ENCODE data around the gene KANSL1. TPM values are rescaled to one million over a fixed set of nuclear protein-coding genes. Genes with fewer than 3 reads are reported as not detected.

The KANSL1 gene
- polyA plus RNA-seq, 1 donor from 2014 or later, result 65.0 TPM

- no peak overlapping the region for H3K27ac ChIP-seq (ENCODE audit: low read length)
- no peak overlapping the region for H2AFZ ChIP-seq (ENCODE audit: low read depth, low read length)
- no peaks in the 10 kb centered on the region for H3K9me2 ChIP-seq (ENCODE audit: insufficient read depth, low read length)
- H3K27me3 ChIP-seq (ENCODE audit: insufficient read depth, low read depth, low read length), result no peaks in the 10 kb centered on the region
- H3K79me2 ChIP-seq (replicated peaks; ENCODE audit: insufficient read depth, low read length), result peaks cover 96% of the 10 kb centered on the region
- H3K4me2 ChIP-seq (ENCODE audit: low read length), result no peak overlapping the region
- no peak overlapping the region for H3K9ac ChIP-seq (ENCODE audit: low read length)
- H3F3A ChIP-seq (ENCODE audit: insufficient read depth, low read length, poor library complexity, severe bottlenecking), result no peaks in the 10 kb centered on the region
- H3K4me3 ChIP-seq (ENCODE audit: low read length), result no peak overlapping the region
- H3K36me3 ChIP-seq (ENCODE audit: insufficient read depth, low read length), result no peaks in the 10 kb centered on the region
- H3K9me3 ChIP-seq (ENCODE audit: low read length), result no peaks in the 10 kb centered on the region
- no peak for TF ChIP-seq MXI1 (conservative IDR thresholded peaks at IDR 0.05; ENCODE audit: poor library complexity, severe bottlenecking)
- TF ChIP-seq EP300 (conservative IDR thresholded peaks at IDR 0.05; ENCODE audit: poor library complexity, severe bottlenecking), result no peak
- TF ChIP-seq EZH2 (IDR thresholded peaks at IDR 0.05; ENCODE audit: borderline replicate concordance, insufficient read depth, low read length, poor library complexity, severe bottlenecking), result no peak
- TF ChIP-seq REST (IDR thresholded peaks at IDR 0.05; ENCODE audit: borderline replicate concordance), result no peak
- TF ChIP-seq POLR2AphosphoS5 (IDR thresholded peaks at IDR 0.05), result no peak
- TF ChIP-seq RAD21 (conservative IDR thresholded peaks at IDR 0.05), result no peak
- no peak for TF ChIP-seq CTCF (IDR thresholded peaks at IDR 0.05; ENCODE audit: poor library complexity, severe bottlenecking)
- TF ChIP-seq SMC3 (conservative IDR thresholded peaks at IDR 0.05; ENCODE audit: poor library complexity), result no peak
- TF ChIP-seq TAF1 (IDR thresholded peaks at IDR 0.05; ENCODE audit: low read depth), result no peak
- H4K20me1 ChIP-seq (ENCODE audit: insufficient read depth), result peaks cover 43% of the 10 kb centered on the region
Measured at GRCh38 chr17:46129302-46129701, 63.9 kb downstream of the KANSL1 start.

- H3F3A ChIP-seq (ENCODE audit: insufficient read depth, low read length, poor library complexity, severe bottlenecking), result no peaks in the 10 kb centered on the region
- H4K20me1 ChIP-seq (ENCODE audit: insufficient read depth), result peaks cover 52% of the 10 kb centered on the region
- no peaks in the 10 kb centered on the region for H3K9me3 ChIP-seq (ENCODE audit: low read length)
- TF ChIP-seq TAF1 (IDR thresholded peaks at IDR 0.05; ENCODE audit: low read depth) (no peak), MXI1 (conservative IDR thresholded peaks at IDR 0.05; ENCODE audit: poor library complexity, severe bottlenecking) (no peak), SMC3 (conservative IDR thresholded peaks at IDR 0.05; ENCODE audit: poor library complexity) (no peak), EZH2 (IDR thresholded peaks at IDR 0.05; ENCODE audit: borderline replicate concordance, insufficient read depth, low read length, poor library complexity, severe bottlenecking) (no peak), CTCF (IDR thresholded peaks at IDR 0.05; ENCODE audit: poor library complexity, severe bottlenecking) (no peak), RAD21 (conservative IDR thresholded peaks at IDR 0.05) (no peak), REST (IDR thresholded peaks at IDR 0.05; ENCODE audit: borderline replicate concordance) (no peak), EP300 (conservative IDR thresholded peaks at IDR 0.05; ENCODE audit: poor library complexity, severe bottlenecking) (no peak)
- peaks cover 96% of the 10 kb centered on the region for H3K79me2 ChIP-seq (replicated peaks; ENCODE audit: insufficient read depth, low read length)
- H3K9me2 ChIP-seq (ENCODE audit: insufficient read depth, low read length), result no peaks in the 10 kb centered on the region
- H3K27ac ChIP-seq (ENCODE audit: low read length), result no peak overlapping the region
- H3K27me3 ChIP-seq (ENCODE audit: insufficient read depth, low read depth, low read length), result no peaks in the 10 kb centered on the region
- H2AFZ ChIP-seq (ENCODE audit: low read depth, low read length), result no peak overlapping the region
- H3K4me3 ChIP-seq (ENCODE audit: low read length), result no peak overlapping the region
- no peak overlapping the region for H3K9ac ChIP-seq (ENCODE audit: low read length)
- H3K4me2 ChIP-seq (ENCODE audit: low read length), result no peak overlapping the region
- H3K36me3 ChIP-seq (ENCODE audit: insufficient read depth, low read length), result no peaks in the 10 kb centered on the region
Measured at GRCh38 chr17:46128453-46128852, 64.8 kb downstream of the KANSL1 start.
